GM18867 (cell line): ENCODE results near the gene IRF6.
A peak's percentile ranks its signal among the peaks of the same experiment; 100 is the strongest.

ENCODE experiments used
- ATAC-seq: cut with Tn5 transposase; IDR thresholded peaks from one replicate; pipeline ENCODE4 v1.9.1; 2021; ENCODE audit warnings: mild to moderate bottlenecking, moderate library complexity; ENCODE audit not compliant: unreplicated experiment

The IRF6 gene

DNA sequence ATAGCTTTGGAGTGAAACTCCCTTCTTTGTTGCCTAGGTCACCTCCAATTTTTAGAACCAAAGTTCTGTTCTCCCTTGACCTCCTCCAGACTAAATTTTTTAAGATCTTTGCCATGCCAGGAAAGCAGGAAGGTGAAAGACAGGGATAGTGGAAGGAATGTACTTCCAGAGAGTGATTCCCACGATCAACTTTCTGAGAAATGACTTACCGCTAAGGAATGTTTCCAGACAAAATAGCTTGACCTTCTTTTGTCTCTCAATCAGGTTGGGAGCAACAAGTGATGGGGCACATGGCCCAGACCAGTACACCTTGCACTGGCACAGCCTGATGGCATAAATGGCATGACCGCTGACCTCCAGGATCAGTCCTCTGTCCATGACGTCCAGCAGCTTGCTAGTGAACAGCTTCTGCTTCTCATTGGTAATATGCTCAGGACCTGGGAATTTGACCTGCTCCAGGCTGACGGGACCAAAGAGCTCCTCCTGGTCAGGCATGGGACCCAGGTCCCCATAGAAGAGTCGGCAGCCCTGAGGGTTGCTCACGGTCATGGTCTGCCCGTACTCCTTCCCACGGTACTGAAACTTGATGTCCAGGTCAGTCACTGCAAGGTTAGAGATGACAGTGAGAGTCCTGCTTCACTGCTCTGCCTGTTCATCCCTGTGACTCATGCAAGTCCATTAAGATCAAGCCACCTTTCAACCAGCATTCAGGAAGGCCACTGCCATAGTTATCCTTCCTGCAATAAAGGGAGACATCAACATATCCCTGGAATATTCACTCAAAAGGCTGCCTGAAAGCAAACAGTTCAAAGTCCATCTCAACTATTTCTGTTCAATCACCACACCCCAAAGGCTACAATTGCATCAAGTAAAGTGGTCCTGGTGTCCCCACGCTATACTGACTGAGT lies 15.4 kb downstream of the IRF6 start:
- no peak for ATAC-seq

DNA sequence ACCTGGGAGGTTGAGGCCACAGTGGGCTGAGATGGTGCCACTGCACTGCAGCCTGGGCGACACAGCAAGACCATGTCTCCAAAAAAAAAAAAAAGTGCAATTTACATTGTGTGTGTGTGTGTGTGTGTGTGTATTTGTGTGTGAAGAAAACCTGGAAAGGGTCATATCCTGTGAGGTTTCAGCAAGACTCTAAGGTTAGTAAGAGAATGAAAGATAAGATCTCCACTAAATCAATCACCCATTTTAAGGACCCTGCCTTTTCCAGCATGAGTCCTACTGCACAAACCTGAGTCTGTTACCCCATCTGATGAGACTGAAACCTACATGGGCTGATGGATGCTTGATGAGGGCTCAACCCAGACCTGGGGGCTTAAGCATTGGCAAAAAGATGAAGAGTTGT lies 16.7 kb downstream of the IRF6 start:
- no peak for ATAC-seq

- ATAC-seq = no peak
Observed at GRCh38 chr1:209787551-209787950, 18.4 kb downstream of the IRF6 start.

DNA sequence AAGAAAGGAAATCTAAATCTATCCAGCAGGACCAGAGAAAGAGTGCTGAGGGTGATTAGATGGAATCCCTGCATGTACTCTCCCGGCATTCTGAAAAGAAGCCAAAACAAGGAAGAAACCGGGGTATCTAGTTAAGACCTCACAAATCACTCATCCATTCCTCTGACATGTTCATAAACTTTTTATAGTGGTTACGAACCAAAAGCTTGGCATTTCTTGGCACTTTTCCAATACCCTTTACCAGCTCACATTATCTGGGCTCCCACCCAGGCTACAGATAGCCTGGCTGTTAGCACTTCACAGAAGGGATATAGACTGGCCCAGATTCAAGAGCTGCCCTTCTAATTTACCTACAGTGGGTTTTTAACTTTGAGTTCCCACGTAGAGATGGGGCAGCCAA lies 19.8 kb downstream of the IRF6 start:
- no peak for ATAC-seq

DNA sequence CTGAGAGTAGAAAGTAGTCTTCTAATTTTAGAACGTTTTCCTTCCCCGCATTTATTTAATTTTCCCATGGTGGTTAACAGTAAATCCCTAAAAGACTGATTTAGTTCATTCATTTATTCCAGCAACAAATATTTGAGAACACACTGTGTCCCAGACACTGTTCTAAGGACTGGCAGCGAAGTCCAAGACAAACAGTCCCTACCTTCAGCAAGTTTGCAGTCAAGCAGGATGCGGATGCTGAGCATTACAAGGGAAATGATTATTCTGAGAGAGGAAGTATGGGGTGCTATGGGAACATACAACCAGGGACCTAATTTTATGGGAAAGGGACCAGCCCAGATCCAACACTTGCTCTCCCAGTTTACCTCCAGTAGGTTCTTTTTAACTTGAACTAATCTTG lies 20.4 kb downstream of the IRF6 start:
- no peak for ATAC-seq

- ATAC-seq = peak; percentile 99
Observed at GRCh38 chr1:209784265-209785169, 21.4 kb downstream of the IRF6 start, which contains the start of gene C1orf74. Gene C1orf74, minus strand, starts transcription at chr1:209784559. Its CDS starts 925 bp downstream, at chr1:209783634.

DNA sequence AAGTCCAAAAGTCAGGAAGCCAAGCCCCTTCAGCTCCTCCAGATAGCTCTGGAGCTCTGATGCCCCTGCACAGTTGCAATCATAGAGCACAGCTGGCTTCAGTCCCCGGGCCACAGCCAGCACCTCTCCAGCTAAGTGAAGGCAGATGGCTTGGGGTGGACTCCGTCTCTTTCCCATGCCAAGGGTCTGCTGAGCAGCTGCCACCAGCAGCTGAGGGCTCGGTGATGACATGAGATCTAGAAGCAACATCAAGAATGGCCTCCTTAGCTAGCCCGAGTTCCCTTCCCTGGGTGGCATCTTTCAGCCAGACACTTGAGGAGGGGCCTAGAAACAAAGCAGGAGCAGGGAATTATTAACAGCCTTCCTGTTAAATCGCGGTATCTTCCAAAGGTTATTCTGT lies 22.6 kb downstream of the IRF6 start:
- ATAC-seq = no peak

GRCh38 chr1:209780268-209780667 lies 25.7 kb downstream of the IRF6 start:
- ATAC-seq = no peak

GRCh38 chr1:209778102-209778501 lies 27.8 kb downstream of the IRF6 start:
- no peak for ATAC-seq

GRCh38 chr1:209777587-209777986 lies 28.4 kb downstream of the IRF6 start:
- no peak for ATAC-seq

GRCh38 chr1:209775678-209776077 lies 30.3 kb downstream of the IRF6 start:
- ATAC-seq = no peak

- ATAC-seq = peak; percentile 52
Observed at GRCh38 chr1:209774592-209774991, 31.4 kb downstream of the IRF6 start.

DNA sequence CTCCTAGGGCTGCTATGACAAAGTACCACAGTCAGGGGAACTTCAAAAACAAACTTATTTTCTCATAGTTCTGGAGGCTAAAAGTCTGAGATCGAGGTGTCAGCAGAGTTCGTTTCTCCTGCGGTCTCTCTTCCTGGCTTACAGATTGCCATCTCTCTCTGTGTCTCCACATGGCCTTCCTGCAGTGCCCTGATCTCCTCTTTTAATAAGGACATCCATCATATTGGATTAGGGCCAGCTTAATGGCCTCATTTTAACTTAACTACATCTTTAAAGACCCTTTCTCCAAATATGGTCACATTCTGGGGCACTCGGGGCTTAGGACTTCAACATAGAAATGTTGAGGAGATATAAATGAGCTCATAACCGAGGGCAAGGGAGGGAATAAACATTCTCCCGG lies 33.8 kb downstream of the IRF6 start:
- ATAC-seq = no peak

- no peak for ATAC-seq
Observed at GRCh38 chr1:209770636-209771415, 35.1 kb downstream of the IRF6 start.

- ATAC-seq = no peak
Observed at GRCh38 chr1:209769971-209770370, 36.0 kb downstream of the IRF6 start.

DNA sequence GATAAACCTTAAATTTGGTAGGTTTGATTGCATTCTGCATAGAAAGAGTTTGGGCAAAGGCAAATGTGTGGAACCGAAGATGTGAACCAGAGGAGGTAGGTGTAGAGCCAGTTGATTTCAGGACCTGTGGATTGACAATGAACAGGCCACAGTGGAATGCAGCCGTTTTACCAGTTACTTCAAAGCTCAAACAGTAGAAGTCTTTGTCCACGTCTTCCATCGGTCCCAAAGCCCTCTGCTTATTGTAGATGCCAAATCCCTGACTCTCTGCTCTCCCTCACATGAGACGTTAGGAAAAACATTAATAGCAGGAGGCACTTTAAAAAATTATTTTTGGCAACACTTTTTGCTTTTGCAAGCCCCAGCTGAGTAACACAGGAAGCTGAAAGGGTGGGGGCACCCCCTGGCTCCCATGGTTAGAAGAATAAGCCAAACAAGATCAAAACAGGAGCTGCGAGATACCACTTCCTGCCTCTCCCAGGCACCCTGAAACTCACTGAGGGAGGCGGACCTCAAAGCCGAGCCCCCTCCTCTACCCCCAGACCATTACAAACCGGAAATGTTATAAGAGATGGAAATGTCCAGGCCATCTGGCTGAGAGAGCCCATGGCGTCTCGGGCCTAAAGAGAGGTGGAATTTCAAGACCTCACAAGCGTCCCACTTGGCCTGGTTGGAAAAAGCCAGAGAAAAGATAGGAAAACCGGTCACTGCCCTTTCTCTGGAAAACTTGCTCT lies 36.6 kb downstream of the IRF6 start:
- ATAC-seq = peak; percentile 69

DNA sequence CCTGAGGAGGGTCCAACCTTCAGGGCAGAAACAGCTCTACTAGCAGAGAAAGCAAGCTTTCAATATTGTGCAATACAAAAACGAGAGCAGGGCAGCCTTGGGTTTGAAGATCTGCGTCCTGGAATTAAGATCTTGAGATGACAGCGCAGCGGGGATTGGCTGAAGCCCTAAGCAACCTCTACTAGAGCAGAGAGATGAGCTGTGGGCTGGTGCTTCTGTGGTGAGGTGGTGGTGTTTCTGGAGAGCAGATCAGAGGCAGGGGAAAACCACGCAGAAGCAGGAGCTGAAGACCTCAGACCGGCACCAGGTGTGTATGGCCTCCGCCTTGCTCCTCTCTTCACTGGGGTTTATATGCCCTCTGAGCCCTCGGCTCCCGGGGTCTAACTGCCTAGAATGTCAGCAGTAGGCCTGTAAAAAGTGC lies 37.6 kb downstream of the IRF6 start:
- peak; percentile 88 for ATAC-seq

DNA sequence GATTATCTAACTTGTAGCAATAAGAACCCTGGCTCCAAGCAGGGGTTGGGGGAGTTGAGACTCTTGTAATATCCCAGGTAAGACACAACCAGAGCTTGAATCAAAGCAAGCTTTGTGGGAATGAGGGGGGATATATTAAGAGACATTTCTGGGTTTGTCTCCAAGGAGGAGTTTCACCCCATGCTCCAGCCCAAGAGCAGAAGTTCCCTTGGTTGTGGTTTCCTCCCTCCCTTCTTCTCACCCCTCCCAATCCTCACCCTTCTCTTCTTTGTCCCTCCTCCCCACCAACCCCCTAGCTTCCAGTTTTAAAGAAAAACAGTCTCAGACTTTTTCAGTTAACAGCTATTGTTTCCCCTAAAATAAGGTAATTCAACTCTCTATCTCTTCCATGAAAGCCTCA lies 38.2 kb downstream of the IRF6 start:
- ATAC-seq = no peak

DNA sequence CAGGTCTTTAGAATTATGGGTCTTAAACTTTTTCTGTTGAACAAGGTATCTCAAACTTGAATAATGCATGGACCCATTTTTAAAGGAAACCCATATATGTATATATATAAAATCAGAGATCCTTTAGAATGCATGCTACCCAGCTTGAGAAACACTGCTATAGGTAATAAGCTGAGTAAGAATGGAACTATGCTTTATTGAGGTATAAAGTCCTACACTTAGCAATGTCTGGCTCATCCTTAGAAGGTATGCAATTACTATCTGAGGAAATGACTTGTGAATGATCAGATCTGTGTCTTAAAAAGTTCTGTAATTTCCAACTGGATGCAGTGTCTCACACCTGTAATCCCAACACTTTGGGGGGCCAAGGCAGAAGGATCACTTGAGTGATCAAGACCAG lies 38.8 kb downstream of the IRF6 start:
- no peak for ATAC-seq

DNA sequence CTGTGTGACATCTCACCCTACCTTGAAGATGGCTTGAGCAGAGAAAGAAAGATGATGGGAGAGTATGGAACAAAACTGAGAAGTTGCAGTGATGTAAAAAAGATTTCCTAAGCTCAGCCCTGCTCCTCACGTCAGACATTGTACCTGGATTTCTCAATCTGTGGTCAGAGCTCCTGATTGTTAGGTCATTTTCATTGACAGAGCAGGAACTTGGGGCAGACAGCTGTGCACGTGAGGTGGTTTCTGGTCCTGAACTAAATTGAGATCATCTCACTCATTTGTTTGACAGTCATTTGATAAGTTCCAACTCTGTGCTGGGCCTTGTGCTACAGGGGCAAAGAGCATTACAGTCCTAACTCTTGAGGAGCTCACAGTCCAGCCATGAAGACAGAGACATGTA lies 39.9 kb downstream of the IRF6 start:
- no peak for ATAC-seq
